Measurements from ENCODE around the gene ASTN2.

DNA sequence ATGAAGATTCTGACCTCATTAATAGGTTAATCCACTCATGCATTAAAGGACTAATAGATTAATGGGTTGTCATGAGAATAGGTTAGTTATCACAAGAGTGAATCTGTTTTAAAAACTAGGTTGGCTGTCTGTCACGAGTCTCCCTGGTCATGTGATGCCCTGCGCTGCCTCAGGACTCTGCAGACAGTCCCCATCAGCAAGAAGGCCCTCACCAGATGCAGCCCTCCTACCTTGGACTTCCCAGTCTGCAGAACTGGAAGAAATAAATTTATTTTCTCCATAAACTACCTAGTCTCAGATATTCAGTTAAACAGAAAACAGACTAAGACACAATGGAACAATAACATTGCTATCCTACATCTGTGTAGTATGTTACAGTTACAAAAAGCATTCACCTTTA lies 227.4 kb downstream of the ASTN2 start:
- TF ChIP-seq, protein P1, sequence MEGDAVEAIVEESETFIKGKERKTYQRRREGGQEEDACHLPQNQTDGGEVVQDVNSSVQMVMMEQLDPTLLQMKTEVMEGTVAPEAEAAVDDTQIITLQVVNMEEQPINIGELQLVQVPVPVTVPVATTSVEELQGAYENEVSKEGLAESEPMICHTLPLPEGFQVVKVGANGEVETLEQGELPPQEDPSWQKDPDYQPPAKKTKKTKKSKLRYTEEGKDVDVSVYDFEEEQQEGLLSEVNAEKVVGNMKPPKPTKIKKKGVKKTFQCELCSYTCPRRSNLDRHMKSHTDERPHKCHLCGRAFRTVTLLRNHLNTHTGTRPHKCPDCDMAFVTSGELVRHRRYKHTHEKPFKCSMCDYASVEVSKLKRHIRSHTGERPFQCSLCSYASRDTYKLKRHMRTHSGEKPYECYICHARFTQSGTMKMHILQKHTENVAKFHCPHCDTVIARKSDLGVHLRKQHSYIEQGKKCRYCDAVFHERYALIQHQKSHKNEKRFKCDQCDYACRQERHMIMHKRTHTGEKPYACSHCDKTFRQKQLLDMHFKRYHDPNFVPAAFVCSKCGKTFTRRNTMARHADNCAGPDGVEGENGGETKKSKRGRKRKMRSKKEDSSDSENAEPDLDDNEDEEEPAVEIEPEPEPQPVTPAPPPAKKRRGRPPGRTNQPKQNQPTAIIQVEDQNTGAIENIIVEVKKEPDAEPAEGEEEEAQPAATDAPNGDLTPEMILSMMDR (conservative IDR thresholded peaks at IDR 0.05): no peak
- no peak for TF ChIP-seq ZFX (IDR thresholded peaks at IDR 0.05)
